ENCODE data around the gene MYH9. TPM values are rescaled to one million over a fixed set of nuclear protein-coding genes. Genes with fewer than 3 reads are reported as not detected.

The MYH9 gene
- 100 to 1,000 TPM; 294 to 323 TPM for total RNA-seq

- TF ChIP-seq CTCF (IDR thresholded peaks at IDR 0.05) (peak in 1 of 7 experiments; percentile 7), POLR2A (IDR thresholded peaks at IDR 0.05) (no peak)
- DNase-seq (peak; percentile 100), ATAC-seq (peak; percentile 84)
- 4 to 16% methylated on average over 9 to 52 of the region's 52 CpGs for WGBS, 2 donors
- Histone ChIP-seq H3K4me3 (peak within 1 kb of the TSS; percentile 59 to 86), H3K27ac (peak within 1 kb of the TSS; percentile 100), H3K4me1 (peaks cover 30% of the 10 kb centered on the region), H3K27me3 (no peaks in the 10 kb centered on the region), H3K9me3 (no peaks in the 10 kb centered on the region), H3K36me3 (replicated peaks in 1 of 2; ENCODE audit: insufficient read depth in 1 of 2, low read depth in 2 of 2) (no peaks in the 10 kb centered on the region)
- intact Hi-C loops (cut with DNase I), result no loop called here
Observed at GRCh38 chr22:36387959-36388726, at the start of gene MYH9. MYH9 (minus strand) TSS chr22:36387967; CDS start chr22:36349236, 38,731 bp downstream.

GRCh38 chr22:36435516-36436415 is 48.0 kb upstream of the MYH9 start:
- Histone ChIP-seq H3K9me3 (no peaks in the 10 kb centered on the region), H3K27ac (peak overlapping the region; percentile 86 to 90 (median 88)), H3K4me3 (no peak overlapping the region), H3K4me1 (peaks cover 63% of the 10 kb centered on the region), H3K27me3 (no peaks in the 10 kb centered on the region), H3K36me3 (replicated peaks in 1 of 2; ENCODE audit: insufficient read depth in 1 of 2, low read depth in 2 of 2) (no peaks in the 10 kb centered on the region)
- ATAC-seq (peak; percentile 63), DNase-seq (peak; percentile 77 to 90 (median 88))
- intact Hi-C loops (cut with DNase I), result no loop called here
- TF ChIP-seq CTCF (IDR thresholded peaks at IDR 0.05), result peak in 1 of 7 experiments; percentile 5
- TF ChIP-seq POLR2A (IDR thresholded peaks at IDR 0.05), result peak in 2 of 3 donors; percentile 47 to 63
- WGBS, 2 donors, result 19 to 22% methylated on average over 16 of the region's 16 CpGs

GRCh38 chr22:36433318-36434231 is 45.8 kb upstream of the MYH9 start:
- ATAC-seq (peak; percentile 79), DNase-seq (peak; percentile 92 to 96 (median 96))
- H3K4me1 ChIP-seq, result peaks cover 53% of the 10 kb centered on the region
- TF ChIP-seq CTCF (IDR thresholded peaks at IDR 0.05) (no peak), POLR2A (IDR thresholded peaks at IDR 0.05) (peak in 2 of 3 donors; percentile 44 to 63)
- H3K27me3 ChIP-seq, result no peaks in the 10 kb centered on the region
- WGBS, 2 donors, result 16 to 21% methylated on average over 14 of the region's 14 CpGs
- H3K27ac ChIP-seq, result peak overlapping the region; percentile 83 to 90 (median 86)
- intact Hi-C loops (cut with DNase I), result no loop called here
- no peaks in the 10 kb centered on the region for H3K9me3 ChIP-seq
- no peaks in the 10 kb centered on the region for H3K36me3 ChIP-seq (replicated peaks in 1 of 2; ENCODE audit: insufficient read depth in 1 of 2, low read depth in 2 of 2)
- H3K4me3 ChIP-seq, result no peak overlapping the region

- H3K4me3 ChIP-seq, result no peak overlapping the region
- intact Hi-C loops (cut with DNase I), result no loop called here
- DNase-seq, result no peak
- no peaks in the 10 kb centered on the region for H3K27me3 ChIP-seq
- no peak for ATAC-seq
- TF ChIP-seq POLR2A (IDR thresholded peaks at IDR 0.05) (no peak), CTCF (IDR thresholded peaks at IDR 0.05) (no peak)
- no peaks in the 10 kb centered on the region for H3K36me3 ChIP-seq (replicated peaks in 1 of 2; ENCODE audit: insufficient read depth in 1 of 2, low read depth in 2 of 2)
- 29 to 49% methylated on average over 13 to 15 of the region's 15 CpGs for WGBS, 2 donors
- no peaks in the 10 kb centered on the region for H3K9me3 ChIP-seq
- peaks cover 53% of the 10 kb centered on the region for H3K4me1 ChIP-seq
- H3K27ac ChIP-seq, result peak overlapping the region; percentile 83 to 90 (median 86)
Observed at GRCh38 chr22:36432592-36433317, 45.0 kb upstream of the MYH9 start.
